ENCODE measurements around the gene PDE10A. TPM values are rescaled to one million over a fixed set of nuclear protein-coding genes. Genes with fewer than 3 reads are reported as not detected.

PDE10A gene
- total and polyA plus RNA-seq, 2 of the 8 experiments (the other 6 are each of a cell fraction or from before 2014, with no cell fraction given) = 1.1 to 2.4 TPM

- no peak overlapping the region for H4K91ac ChIP-seq (replicated peaks; ENCODE audit: insufficient read length, low read length)
- H3K4ac ChIP-seq (replicated peaks; ENCODE audit: insufficient read length, low read depth, low read length) = no peak overlapping the region
- H3K18ac ChIP-seq (ENCODE audit: extremely low read depth, low read length) = no peak overlapping the region
- DNase-seq (ENCODE audit: low read depth in 1 of 2, low spot score in 2 of 2) = no peak
- no peak overlapping the region for H2BK120ac ChIP-seq (replicated peaks; ENCODE audit: low read depth, low read length)
- peaks cover 5% of the 10 kb centered on the region; the same call in 1 of the 2 replicates for H3K23me2 ChIP-seq (ENCODE audit: low read depth, low read length)
- H4K20me1 ChIP-seq (replicated peaks in 1 of 2; ENCODE audit: control insufficient read depth in 1 of 2, insufficient read depth in 2 of 2, low read length in 2 of 2) = no peaks in the 10 kb centered on the region
- H3K79me2 ChIP-seq (ENCODE audit: control insufficient read depth in 1 of 2, insufficient read depth in 2 of 2, low read length in 2 of 2) = no peaks in the 10 kb centered on the region
- H4K5ac ChIP-seq (ENCODE audit: insufficient read length, low read depth, low read length) = no peak overlapping the region
- FAIRE-seq = no peak
- H4K8ac ChIP-seq (ENCODE audit: extremely low read depth, insufficient read depth, low read length) = no peak overlapping the region; the same call in 1 of the 2 replicates
- no peak overlapping the region for H2BK20ac ChIP-seq (ENCODE audit: low read length)
- no peak overlapping the region for H2BK15ac ChIP-seq (ENCODE audit: low read length)
- H3K79me1 ChIP-seq (ENCODE audit: low read depth, low read length) = no peaks in the 10 kb centered on the region
- H3K4me1 ChIP-seq (replicated peaks in 1 of 4; ENCODE audit: control insufficient read depth in 3 of 4, insufficient read depth in 4 of 4, low read length in 3 of 4) = no peaks in the 10 kb centered on the region
- H3K36me3 ChIP-seq (ENCODE audit: control insufficient read depth in 2 of 4, insufficient read depth in 4 of 4, low read length in 3 of 4) = no peaks in the 10 kb centered on the region
- no peak overlapping the region for H3K23ac ChIP-seq (ENCODE audit: insufficient read length)
- no peak overlapping the region for H2BK12ac ChIP-seq (ENCODE audit: low read depth, low read length)
- no peak overlapping the region for H3K9ac ChIP-seq (replicated peaks in 1 of 4; ENCODE audit: extremely low read depth in 1 of 4, low read depth in 3 of 4, low read length in 3 of 4)
- H2AK5ac ChIP-seq (ENCODE audit: low read depth, low read length) = no peak overlapping the region
- H3K27ac ChIP-seq (ENCODE audit: low read depth, low read length) = no peak overlapping the region
- no peaks in the 10 kb centered on the region for H3K9me3 ChIP-seq (ENCODE audit: insufficient read depth in 2 of 2, low read depth in 1 of 2, low read length in 1 of 2)
- H3K4me3 ChIP-seq (ENCODE audit: extremely low read depth in 1 of 4, insufficient read depth in 2 of 4, low read depth in 3 of 4, low read length in 4 of 4) = no peak overlapping the region
- no peak overlapping the region for H2AFZ ChIP-seq (ENCODE audit: low read length)
- no peak overlapping the region for H2BK5ac ChIP-seq (ENCODE audit: low read depth, low read length)
- 80% methylated on average over 10 of the region's 10 CpGs; no CpG with 5 or more reads in 1 of the 2 experiments for WGBS, 2 experiments (ENCODE audit: extremely low coverage in 1 of 2, insufficient coverage in 1 of 2, insufficient read length in 1 of 2, insufficient replicate concordance in 2 of 2, low coverage in 1 of 2, low lambda C conversion rate in 2 of 2, missing lambda C conversion rate in 1 of 2)
- ChIA-PET POLR2A (ENCODE audit: partially characterized antibody) (no interaction called here), CTCF (ENCODE audit: partially characterized antibody) (interaction anchor here (0.8 to 1.9 kb wide), 3 partner anchors 26 to 182 kb away, joined by 3 to 6 read pairs (median 3); no protein-coding TSS in a partner anchor)
- H3K4me2 ChIP-seq (ENCODE audit: insufficient read depth in 1 of 2, low read depth in 2 of 2, low read length in 2 of 2) = no peak overlapping the region
- no peak overlapping the region for H3K56ac ChIP-seq (replicated peaks; ENCODE audit: insufficient read length, low read depth, low read length)
- no peak overlapping the region for H3K14ac ChIP-seq (ENCODE audit: insufficient read length)
- H3K27me3 ChIP-seq (replicated peaks in 1 of 4; ENCODE audit: control insufficient read depth in 3 of 4, extremely low read depth in 1 of 4, insufficient read depth in 3 of 4, low read length in 3 of 4) = no peaks in the 10 kb centered on the region
- TF ChIP-seq TAF1 (IDR thresholded peaks at IDR 0.05; ENCODE audit: low read depth, low read length) (no peak), SIX5 (IDR thresholded peaks at IDR 0.05; ENCODE audit: low read depth, low read length) (no peak), ATF2 (IDR thresholded peaks at IDR 0.05; ENCODE audit: low read length) (no peak), KDM1A (IDR thresholded peaks at IDR 0.05; ENCODE audit: borderline replicate concordance, low read length) (no peak), MAX (IDR thresholded peaks at IDR 0.05) (no peak), POU5F1 (IDR thresholded peaks at IDR 0.05; ENCODE audit: low read depth, low read length) (no peak), USF2 (IDR thresholded peaks at IDR 0.05; ENCODE audit: low read length) (no peak), CBX8 (IDR thresholded peaks at IDR 0.05; ENCODE audit: borderline replicate concordance, low read depth, low read length) (no peak), SP4 (IDR thresholded peaks at IDR 0.05; ENCODE audit: low read length) (no peak)
These were observed 39.6 kb upstream of the PDE10A start for GRCh38 chr6:165702669-165703068.
